ENCODE measurements around the gene HYCC2. TPM values are rescaled to one million over a fixed set of nuclear protein-coding genes. Genes with fewer than 3 reads are reported as not detected.
"Not testable (repeated sequence)": the region's sequence is repeated elsewhere in the genome, so short reads cannot be mapped to it uniquely, and the experiment has no call there.

Gene HYCC2
- total and polyA plus RNA-seq, 2 of the 8 experiments (the other 6 are each of a cell fraction or from before 2014, with no cell fraction given): 0.86 to 8.0 TPM

GRCh38 chr2:201117735-201118094 lies 46.2 kb upstream of the HYCC2 start:
- POLR2A ChIA-PET (ENCODE audit: partially characterized antibody): interaction anchor here (0.7 to 3.7 kb wide), 7 partner anchors 9 to 253 kb away, joined by 3 to 16 read pairs (median 3); partner anchors contain the start of genes CLK1, NDUFB3 and ORC2

More at GRCh38 chr2:201117735-201118094, 46.2 kb upstream of the HYCC2 start:
- H3K9ac ChIP-seq (replicated peaks in 1 of 4; ENCODE audit: extremely low read depth in 1 of 4, low read depth in 3 of 4, low read length in 3 of 4); H2BK20ac ChIP-seq (ENCODE audit: low read length); H4K91ac ChIP-seq (replicated peaks; ENCODE audit: insufficient read length, low read length); H3K79me2 ChIP-seq (ENCODE audit: control insufficient read depth in 1 of 2, insufficient read depth in 2 of 2, low read length in 2 of 2); H3K14ac ChIP-seq (ENCODE audit: insufficient read length); FAIRE-seq; H2BK120ac ChIP-seq (replicated peaks; ENCODE audit: low read depth, low read length); H2BK5ac ChIP-seq (ENCODE audit: low read depth, low read length); H3K36me3 ChIP-seq (ENCODE audit: control insufficient read depth in 2 of 4, insufficient read depth in 4 of 4, low read length in 3 of 4); DNase-seq (ENCODE audit: low read depth in 1 of 2, low spot score in 2 of 2); H3K4ac ChIP-seq (replicated peaks; ENCODE audit: insufficient read length, low read depth, low read length); H3K79me1 ChIP-seq (ENCODE audit: low read depth, low read length); H3K23ac ChIP-seq (ENCODE audit: insufficient read length); H2BK15ac ChIP-seq (ENCODE audit: low read length); H3K56ac ChIP-seq (replicated peaks; ENCODE audit: insufficient read length, low read depth, low read length); H4K5ac ChIP-seq (ENCODE audit: insufficient read length, low read depth, low read length); H3K9me3 ChIP-seq (ENCODE audit: insufficient read depth in 2 of 2, low read depth in 1 of 2, low read length in 1 of 2); H3K23me2 ChIP-seq (ENCODE audit: low read depth, low read length); H3K18ac ChIP-seq (ENCODE audit: extremely low read depth, low read length); H3K27me3 ChIP-seq (replicated peaks in 1 of 4; ENCODE audit: control insufficient read depth in 3 of 4, extremely low read depth in 1 of 4, insufficient read depth in 3 of 4, low read length in 3 of 4); H4K20me1 ChIP-seq (replicated peaks in 1 of 2; ENCODE audit: control insufficient read depth in 1 of 2, insufficient read depth in 2 of 2, low read length in 2 of 2); H2AK5ac ChIP-seq (ENCODE audit: low read depth, low read length); H3K27ac ChIP-seq (ENCODE audit: low read depth, low read length); H4K8ac ChIP-seq (ENCODE audit: extremely low read depth, insufficient read depth, low read length); H2BK12ac ChIP-seq (ENCODE audit: low read depth, low read length): not testable (repeated sequence)
- CTCF ChIA-PET (ENCODE audit: partially characterized antibody): interaction anchor here (0.8 to 2.8 kb wide), 13 partner anchors 9 to 154 kb away, joined by 3 to 21 read pairs (median 5); partner anchors contain the start of genes CASP10 and ORC2
- peak overlapping the region in 2 of 4 experiments; percentile 45 to 68; a peak in 3 of 8 replicates for H3K4me3 ChIP-seq (ENCODE audit: extremely low read depth in 1 of 4, insufficient read depth in 2 of 4, low read depth in 3 of 4, low read length in 4 of 4)
- peaks cover 4 to 11% (median 7%) of the 10 kb centered on the region in 4 experiments for H3K4me1 ChIP-seq (replicated peaks in 1 of 4; ENCODE audit: control insufficient read depth in 3 of 4, insufficient read depth in 4 of 4, low read length in 3 of 4)
- H3K4me2 ChIP-seq (ENCODE audit: insufficient read depth in 1 of 2, low read depth in 2 of 2, low read length in 2 of 2): peak overlapping the region; percentile 54 to 71; a peak in 3 of 4 replicates
- 0 out of 2 replicates have a peak overlapping the region, but pooled peaks have one; percentile 8 for H2AFZ ChIP-seq (ENCODE audit: low read length)
- 94% methylated on average over 13 of the region's 13 CpGs; no CpG with 5 or more reads in 1 of the 2 experiments for WGBS, 2 experiments (ENCODE audit: extremely low coverage in 1 of 2, insufficient coverage in 1 of 2, insufficient read length in 1 of 2, insufficient replicate concordance in 2 of 2, low coverage in 1 of 2, low lambda C conversion rate in 2 of 2, missing lambda C conversion rate in 1 of 2)

All from H1 (cell line).